ENCODE data around the gene CWC25.

CWC25 gene

GRCh38 chr17:38825762-38826247 is 684 bp upstream of the CWC25 start:
- Histone ChIP-seq H3K27ac (peak overlapping the region; percentile 87 to 99 (median 96)), H3K36me3 (peaks cover 7 to 28% (median 23%) of the 10 kb centered on the region in 11 experiments), H3K4me3 (peak overlapping the region; percentile 71 to 96 (median 92)), H3K4me2 (peak overlapping the region; percentile 73 to 93 (median 87)), H3K27me3 (no peaks in the 10 kb centered on the region), H4K20me1 (peaks cover 0 to 41% (median 39%) of the 10 kb centered on the region in 11 experiments; a peak in 18 of 22 replicates), H3K9me3 (replicated peaks in 1 of 11) (no peaks in the 10 kb centered on the region), H3K4me1 (peaks cover 21 to 28% (median 23%) of the 10 kb centered on the region in 10 experiments), H3K9ac (peak overlapping the region; percentile 80 to 99 (median 92))
- TF ChIP-seq Cebpa-rat (IDR thresholded peaks at IDR 0.05), result no peak

GRCh38 chr17:38815576-38816193 is 9.4 kb downstream of the CWC25 start:
- peaks cover 92 to 100% (median 99%) of the 10 kb centered on the region in 11 experiments for H3K36me3 ChIP-seq
- H3K4me1 ChIP-seq, result no peaks in the 10 kb centered on the region
- no peak for TF ChIP-seq Cebpa-rat (IDR thresholded peaks at IDR 0.05)
- H3K27me3 ChIP-seq, result no peaks in the 10 kb centered on the region
- H3K27ac ChIP-seq, result no peak overlapping the region
- H3K4me2 ChIP-seq, result no peak overlapping the region
- H3K9ac ChIP-seq, result 0 out of 22 replicates have a peak overlapping the region, but pooled peaks of 1 of the 11 experiments have one; percentile 38
- H3K4me3 ChIP-seq, result no peak overlapping the region
- peaks cover 13 to 60% (median 41%) of the 10 kb centered on the region in 11 experiments; a peak in 18 of 22 replicates for H4K20me1 ChIP-seq
- H3K9me3 ChIP-seq (replicated peaks in 1 of 11), result no peaks in the 10 kb centered on the region

DNA sequence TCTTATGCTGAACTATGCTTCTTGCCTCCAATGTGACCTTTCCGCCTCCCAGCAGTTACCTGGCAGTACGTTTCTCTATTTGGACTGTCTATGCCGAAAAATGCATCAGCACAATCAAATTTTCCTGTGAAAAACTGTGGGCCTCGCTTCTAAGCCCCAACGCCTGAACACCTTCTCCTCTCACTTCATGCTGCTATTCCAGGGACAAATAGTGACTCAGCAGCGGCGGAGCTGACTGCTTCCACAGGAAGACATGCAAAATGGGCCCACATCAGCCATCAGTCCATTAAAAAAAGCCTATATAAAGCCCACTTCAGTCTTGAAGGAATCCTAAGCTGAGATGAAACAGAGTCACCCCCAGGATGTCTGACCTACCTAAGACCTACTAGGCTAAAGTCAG is 15.3 kb downstream of the CWC25 start:
- Histone ChIP-seq H3K4me1 (peaks cover 0 to 20% (median 16%) of the 10 kb centered on the region in 10 experiments; a peak in 15 of 20 replicates), H3K27ac (no peak overlapping the region), H3K36me3 (peaks cover 88 to 100% (median 100%) of the 10 kb centered on the region in 11 experiments), H3K27me3 (no peaks in the 10 kb centered on the region), H4K20me1 (peaks cover 0 to 14% (median 0%) of the 10 kb centered on the region in 11 experiments; a peak in 7 of 22 replicates), H3K4me3 (no peak overlapping the region), H3K9me3 (replicated peaks in 1 of 11) (no peaks in the 10 kb centered on the region), H3K9ac (no peak overlapping the region), H3K4me2 (no peak overlapping the region)
- TF ChIP-seq Cebpa-rat (IDR thresholded peaks at IDR 0.05), result no peak

DNA sequence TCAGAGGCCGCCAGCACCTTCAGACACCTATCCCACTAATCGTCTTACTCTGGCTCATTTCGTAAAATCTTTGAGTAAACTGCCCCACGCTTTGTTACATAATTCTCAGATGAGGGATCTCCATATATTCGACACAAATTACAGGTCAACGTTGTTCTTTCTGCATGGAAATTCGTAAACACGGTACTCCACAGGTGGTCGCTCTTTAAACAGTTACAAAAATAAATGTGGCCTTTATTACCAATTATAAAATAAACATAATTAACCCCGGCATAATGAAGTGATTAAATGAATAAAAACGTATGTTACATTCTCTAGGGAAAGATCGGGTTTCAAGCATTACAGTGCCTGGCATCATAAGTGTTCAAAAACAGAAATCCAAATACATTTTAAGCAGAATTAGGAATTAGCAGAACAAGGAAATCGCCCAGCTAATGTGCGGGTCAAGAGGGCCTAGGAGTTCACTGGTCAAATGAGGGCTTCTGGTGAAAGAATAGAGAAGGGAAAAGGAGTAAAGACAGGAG is 24.8 kb downstream of the CWC25 start:
- no peaks in the 10 kb centered on the region for H3K9me3 ChIP-seq (replicated peaks in 1 of 11)
- peaks cover 46 to 72% (median 58%) of the 10 kb centered on the region in 11 experiments for H3K36me3 ChIP-seq
- peaks cover 52 to 71% (median 60%) of the 10 kb centered on the region in 10 experiments for H3K4me1 ChIP-seq
- peak overlapping the region; percentile 65 to 88 (median 85) for H3K4me3 ChIP-seq
- H4K20me1 ChIP-seq, result peaks cover 18 to 57% (median 30%) of the 10 kb centered on the region in 11 experiments; a peak in 19 of 22 replicates
- H3K27ac ChIP-seq, result peak overlapping the region in 10 of 11 experiments; percentile 88 to 100 (median 98); a peak in 17 of 22 replicates
- peak overlapping the region; percentile 64 to 90 (median 78) for H3K4me2 ChIP-seq
- H3K27me3 ChIP-seq, result no peaks in the 10 kb centered on the region
- H3K9ac ChIP-seq, result peak overlapping the region; percentile 92 to 100 (median 98); a peak in 21 of 22 replicates
- TF ChIP-seq Cebpa-rat (IDR thresholded peaks at IDR 0.05), result no peak

DNA sequence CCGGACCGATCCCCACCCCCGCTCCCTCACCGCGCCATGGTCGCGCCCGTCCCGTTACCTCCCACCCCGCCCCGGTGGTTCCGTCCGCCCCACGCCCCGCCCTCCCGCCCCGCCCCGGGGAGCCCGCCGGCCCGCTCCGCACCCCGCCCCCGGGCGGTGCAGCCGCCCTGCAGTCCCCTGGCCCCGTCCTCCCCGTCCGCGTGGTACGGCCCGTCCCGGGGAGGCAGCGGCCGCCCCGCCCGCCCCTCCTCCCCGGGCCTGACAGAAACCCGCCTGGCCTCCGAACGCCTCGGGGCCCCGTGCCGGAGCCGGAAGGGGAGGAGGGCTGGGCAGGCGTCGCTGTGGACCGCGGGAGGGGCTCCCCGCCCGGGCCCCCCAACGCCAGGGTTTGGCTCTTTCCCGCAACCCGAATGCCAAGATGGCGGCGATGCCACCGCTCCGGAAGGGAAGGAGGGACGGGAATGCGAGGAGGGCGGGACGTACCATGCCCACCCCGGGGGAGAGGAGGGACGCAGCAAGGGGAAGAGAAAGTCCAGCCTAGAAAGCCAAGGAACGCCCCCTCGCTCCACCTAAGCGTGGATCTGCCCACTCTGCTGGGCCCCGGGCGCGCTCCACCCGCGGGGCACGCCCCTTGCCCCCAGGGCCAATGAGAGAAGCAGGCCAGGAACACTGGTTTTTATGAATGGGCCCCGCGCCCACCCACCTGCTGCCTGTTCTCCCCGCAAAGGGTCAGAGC is 25.5 kb downstream of the CWC25 start, which contains the start of gene PIP4K2B:
Gene PIP4K2B (minus strand): TSS at position 56 of the 736 bp plus-strand sequence. CDS start 132 bp downstream, outside the sequence.
- Histone ChIP-seq H3K4me2 (peak within 1 kb of the TSS; percentile 88 to 99 (median 97)), H3K9ac (peak within 1 kb of the TSS; percentile 92 to 100 (median 98)), H3K36me3 (peaks cover 42 to 70% (median 57%) of the 10 kb centered on the region in 11 experiments), H3K4me1 (peaks cover 52 to 67% (median 58%) of the 10 kb centered on the region in 10 experiments), H4K20me1 (peaks cover 18 to 63% (median 34%) of the 10 kb centered on the region in 11 experiments; a peak in 19 of 22 replicates), H3K9me3 (replicated peaks in 1 of 11) (no peaks in the 10 kb centered on the region), H3K27ac (peak within 1 kb of the TSS; percentile 88 to 100 (median 99)), H3K4me3 (peak within 1 kb of the TSS; percentile 65 to 88 (median 85)), H3K27me3 (no peaks in the 10 kb centered on the region)
- TF ChIP-seq Cebpa-rat (IDR thresholded peaks at IDR 0.05), result no peak

DNA sequence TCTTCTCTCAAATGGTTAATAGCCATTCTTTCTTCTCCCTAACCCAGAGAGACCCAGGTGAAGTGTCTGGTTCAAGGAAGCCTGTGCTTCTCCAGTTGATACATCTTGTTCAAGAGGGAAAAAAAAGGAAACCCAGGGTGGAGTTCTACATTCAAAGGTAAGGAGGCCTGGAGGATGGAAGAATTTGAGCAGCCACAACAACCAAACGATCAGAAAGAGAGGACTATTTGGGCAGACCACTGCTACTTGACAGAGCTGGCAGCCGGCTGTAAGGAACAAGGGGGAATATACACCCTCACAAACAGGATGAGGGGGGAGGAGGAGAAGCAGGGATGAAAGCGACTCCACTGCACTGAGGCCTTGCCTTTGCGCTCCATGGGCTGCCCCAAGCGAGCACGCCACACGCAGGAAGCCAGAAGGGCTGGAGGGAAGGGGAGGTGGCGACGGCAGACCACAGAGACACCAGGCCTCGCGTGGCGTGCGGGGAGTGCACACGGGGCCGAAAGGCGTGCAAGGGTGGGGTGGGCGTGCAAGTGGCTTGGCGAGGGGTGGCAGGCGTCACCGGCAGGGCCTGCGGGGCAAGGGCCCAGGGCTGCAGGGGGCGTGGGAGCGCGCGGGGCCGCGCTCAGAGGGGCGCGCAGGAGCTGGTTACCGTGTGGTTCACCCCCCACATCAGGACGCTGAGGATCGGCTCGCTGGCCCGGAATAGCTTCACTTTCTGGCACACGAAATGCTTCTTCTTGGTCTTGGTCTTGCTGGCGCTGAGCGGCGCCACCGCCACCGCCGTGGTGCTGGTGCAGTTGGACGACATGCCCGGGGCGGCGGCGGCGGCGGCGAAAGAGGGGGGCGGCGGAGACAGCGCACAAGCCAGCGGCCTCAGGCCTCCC is 26.3 kb downstream of the CWC25 start:
- peak overlapping the region; percentile 88 to 100 (median 99) for H3K27ac ChIP-seq
- H3K36me3 ChIP-seq, result peaks cover 34 to 70% (median 54%) of the 10 kb centered on the region in 11 experiments
- peak overlapping the region; percentile 86 to 99 (median 97) for H3K4me2 ChIP-seq
- TF ChIP-seq Cebpa-rat (IDR thresholded peaks at IDR 0.05), result no peak
- H3K9ac ChIP-seq, result peak overlapping the region; percentile 92 to 100 (median 98)
- H4K20me1 ChIP-seq, result peaks cover 18 to 64% (median 38%) of the 10 kb centered on the region in 11 experiments; a peak in 19 of 22 replicates
- H3K27me3 ChIP-seq, result no peaks in the 10 kb centered on the region
- peaks cover 52 to 66% (median 58%) of the 10 kb centered on the region in 10 experiments for H3K4me1 ChIP-seq
- H3K4me3 ChIP-seq, result peak overlapping the region; percentile 65 to 88 (median 85)
- H3K9me3 ChIP-seq (replicated peaks in 1 of 11), result no peaks in the 10 kb centered on the region

- peak overlapping the region in 8 of 11 experiments; percentile 95 to 99 (median 98); a peak in 13 of 22 replicates for H3K27ac ChIP-seq
- H3K4me1 ChIP-seq, result peaks cover 47 to 55% (median 52%) of the 10 kb centered on the region in 10 experiments
- TF ChIP-seq Cebpa-rat (IDR thresholded peaks at IDR 0.05), result no peak
- peaks cover 28 to 70% (median 52%) of the 10 kb centered on the region in 11 experiments; a peak in 21 of 22 replicates for H3K36me3 ChIP-seq
- peak overlapping the region; percentile 65 to 88 (median 85) for H3K4me3 ChIP-seq
- no peaks in the 10 kb centered on the region for H3K27me3 ChIP-seq
- H3K9ac ChIP-seq, result peak overlapping the region; percentile 92 to 100 (median 98); a peak in 21 of 22 replicates
- H3K4me2 ChIP-seq, result peak overlapping the region; percentile 86 to 99 (median 97)
- H4K20me1 ChIP-seq, result peaks cover 22 to 72% (median 47%) of the 10 kb centered on the region in 11 experiments; a peak in 19 of 22 replicates
- H3K9me3 ChIP-seq (replicated peaks in 1 of 11), result no peaks in the 10 kb centered on the region
These were observed 27.3 kb downstream of the CWC25 start for GRCh38 chr17:38797828-38798227.
